ENCODE results near the gene ASIC2.

GRCh38 chr17:33131620-33132019 lies 161.5 kb downstream of the ASIC2 start:
- TF ChIP-seq, protein P1, sequence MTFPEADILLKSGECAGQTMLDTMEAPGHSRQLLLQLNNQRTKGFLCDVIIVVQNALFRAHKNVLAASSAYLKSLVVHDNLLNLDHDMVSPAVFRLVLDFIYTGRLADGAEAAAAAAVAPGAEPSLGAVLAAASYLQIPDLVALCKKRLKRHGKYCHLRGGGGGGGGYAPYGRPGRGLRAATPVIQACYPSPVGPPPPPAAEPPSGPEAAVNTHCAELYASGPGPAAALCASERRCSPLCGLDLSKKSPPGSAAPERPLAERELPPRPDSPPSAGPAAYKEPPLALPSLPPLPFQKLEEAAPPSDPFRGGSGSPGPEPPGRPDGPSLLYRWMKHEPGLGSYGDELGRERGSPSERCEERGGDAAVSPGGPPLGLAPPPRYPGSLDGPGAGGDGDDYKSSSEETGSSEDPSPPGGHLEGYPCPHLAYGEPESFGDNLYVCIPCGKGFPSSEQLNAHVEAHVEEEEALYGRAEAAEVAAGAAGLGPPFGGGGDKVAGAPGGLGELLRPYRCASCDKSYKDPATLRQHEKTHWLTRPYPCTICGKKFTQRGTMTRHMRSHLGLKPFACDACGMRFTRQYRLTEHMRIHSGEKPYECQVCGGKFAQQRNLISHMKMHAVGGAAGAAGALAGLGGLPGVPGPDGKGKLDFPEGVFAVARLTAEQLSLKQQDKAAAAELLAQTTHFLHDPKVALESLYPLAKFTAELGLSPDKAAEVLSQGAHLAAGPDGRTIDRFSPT (tag by site-specific recombination; IDR thresholded peaks at IDR 0.05) = no peak
- TF ChIP-seq ZNF354C (tag by site-specific recombination; IDR thresholded peaks at IDR 0.05; ENCODE audit: borderline replicate concordance, low read depth) = no peak
- TF ChIP-seq, protein P2, sequence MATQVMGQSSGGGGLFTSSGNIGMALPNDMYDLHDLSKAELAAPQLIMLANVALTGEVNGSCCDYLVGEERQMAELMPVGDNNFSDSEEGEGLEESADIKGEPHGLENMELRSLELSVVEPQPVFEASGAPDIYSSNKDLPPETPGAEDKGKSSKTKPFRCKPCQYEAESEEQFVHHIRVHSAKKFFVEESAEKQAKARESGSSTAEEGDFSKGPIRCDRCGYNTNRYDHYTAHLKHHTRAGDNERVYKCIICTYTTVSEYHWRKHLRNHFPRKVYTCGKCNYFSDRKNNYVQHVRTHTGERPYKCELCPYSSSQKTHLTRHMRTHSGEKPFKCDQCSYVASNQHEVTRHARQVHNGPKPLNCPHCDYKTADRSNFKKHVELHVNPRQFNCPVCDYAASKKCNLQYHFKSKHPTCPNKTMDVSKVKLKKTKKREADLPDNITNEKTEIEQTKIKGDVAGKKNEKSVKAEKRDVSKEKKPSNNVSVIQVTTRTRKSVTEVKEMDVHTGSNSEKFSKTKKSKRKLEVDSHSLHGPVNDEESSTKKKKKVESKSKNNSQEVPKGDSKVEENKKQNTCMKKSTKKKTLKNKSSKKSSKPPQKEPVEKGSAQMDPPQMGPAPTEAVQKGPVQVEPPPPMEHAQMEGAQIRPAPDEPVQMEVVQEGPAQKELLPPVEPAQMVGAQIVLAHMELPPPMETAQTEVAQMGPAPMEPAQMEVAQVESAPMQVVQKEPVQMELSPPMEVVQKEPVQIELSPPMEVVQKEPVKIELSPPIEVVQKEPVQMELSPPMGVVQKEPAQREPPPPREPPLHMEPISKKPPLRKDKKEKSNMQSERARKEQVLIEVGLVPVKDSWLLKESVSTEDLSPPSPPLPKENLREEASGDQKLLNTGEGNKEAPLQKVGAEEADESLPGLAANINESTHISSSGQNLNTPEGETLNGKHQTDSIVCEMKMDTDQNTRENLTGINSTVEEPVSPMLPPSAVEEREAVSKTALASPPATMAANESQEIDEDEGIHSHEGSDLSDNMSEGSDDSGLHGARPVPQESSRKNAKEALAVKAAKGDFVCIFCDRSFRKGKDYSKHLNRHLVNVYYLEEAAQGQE (tag by site-specific recombination; IDR thresholded peaks at IDR 0.05) = no peak
